Neutrophil (primary cell): Measurements from ENCODE around the gene KCNH1.

ENCODE experiments used
- H3K27ac ChIP-seq: fragments of 200-600 bp; sonication (generic); 2 replicates; pipeline ENCODE4 v1.5.1; 2016; ENCODE audit warnings: mild to moderate bottlenecking, moderate library complexity
- H3K27me3 ChIP-seq: fragments of 200-600 bp; sonication (generic); 2 replicates; pipeline ENCODE4 v1.6.0; 2016; ENCODE audit warnings: mild to moderate bottlenecking
- H3K36me3 ChIP-seq: fragments of 200-600 bp; sonication (generic); 2 replicates; pipeline ENCODE4 v1.5.1; 2017
- H3K4me1 ChIP-seq, 2 experiments: fragments of 200-600 bp in 1 of 2; sonication (generic) in 1 of 2; 1 replicate in 1 of 2; 2 replicates in 1 of 2; pipeline versions ENCODE4 v1.5.1 to v1.6.1; 2013 to 2016; ENCODE audit warnings: low read depth in 1 of 2, low read length in 1 of 2, mild to moderate bottlenecking in 1 of 2, moderate library complexity in 1 of 2; ENCODE audit not compliant: control insufficient read depth in 1 of 2, insufficient read depth in 1 of 2
- H3K4me3 ChIP-seq, 2 experiments: fragments of 200-600 bp in 1 of 2; sonication (generic) in 1 of 2; 1 replicate in 1 of 2; 2 replicates in 1 of 2; pipeline ENCODE4 v1.5.1; 2013 to 2016; ENCODE audit warnings: low read depth in 1 of 2, low read length in 1 of 2, mild to moderate bottlenecking in 1 of 2, moderate library complexity in 1 of 2
- H3K9me3 ChIP-seq: fragments of 200-600 bp; sonication (generic); 2 replicates; pipeline ENCODE4 v1.5.1; 2016
- CTCF ChIP-seq: fragments of 200-600 bp; sonication (generic); IDR thresholded peaks from 2 replicates; pipeline ENCODE4 v1.5.1; 2016; ENCODE audit warnings: antibody characterized with exemption

KCNH1 gene

GRCh38 chr1:210848474-210848873 lies 285.5 kb downstream of the KCNH1 start:
- Histone ChIP-seq H3K27ac (no peak overlapping the region), H3K9me3 (no peaks in the 10 kb centered on the region), H3K4me3 (no peak overlapping the region), H3K4me1 (no peaks in the 10 kb centered on the region), H3K27me3 (no peaks in the 10 kb centered on the region), H3K36me3 (no peaks in the 10 kb centered on the region)
- TF ChIP-seq CTCF, result no peak

GRCh38 chr1:210841926-210842625 lies 291.9 kb downstream of the KCNH1 start:
- no peak overlapping the region for H3K27ac ChIP-seq
- H3K36me3 ChIP-seq, result no peaks in the 10 kb centered on the region
- no peaks in the 10 kb centered on the region for H3K27me3 ChIP-seq
- H3K9me3 ChIP-seq, result no peaks in the 10 kb centered on the region
- no peak overlapping the region for H3K4me3 ChIP-seq
- no peak for TF ChIP-seq CTCF
- H3K4me1 ChIP-seq, result no peaks in the 10 kb centered on the region

GRCh38 chr1:210830034-210831028 lies 303.6 kb downstream of the KCNH1 start:
- TF ChIP-seq CTCF, result no peak
- H3K27ac ChIP-seq, result no peak overlapping the region
- no peaks in the 10 kb centered on the region for H3K9me3 ChIP-seq
- H3K27me3 ChIP-seq, result no peaks in the 10 kb centered on the region
- no peaks in the 10 kb centered on the region for H3K36me3 ChIP-seq
- no peak overlapping the region for H3K4me3 ChIP-seq
- no peaks in the 10 kb centered on the region for H3K4me1 ChIP-seq

GRCh38 chr1:210828996-210829596 lies 304.9 kb downstream of the KCNH1 start:
- no peak overlapping the region for H3K27ac ChIP-seq
- no peaks in the 10 kb centered on the region for H3K9me3 ChIP-seq
- no peak overlapping the region for H3K4me3 ChIP-seq
- H3K36me3 ChIP-seq, result no peaks in the 10 kb centered on the region
- H3K27me3 ChIP-seq, result no peaks in the 10 kb centered on the region
- no peaks in the 10 kb centered on the region for H3K4me1 ChIP-seq
- TF ChIP-seq CTCF, result no peak

- H3K4me3 ChIP-seq, result no peak overlapping the region
- H3K27me3 ChIP-seq, result no peaks in the 10 kb centered on the region
- H3K4me1 ChIP-seq, result no peaks in the 10 kb centered on the region
- no peak overlapping the region for H3K27ac ChIP-seq
- TF ChIP-seq CTCF, result no peak
- H3K9me3 ChIP-seq, result no peaks in the 10 kb centered on the region
- H3K36me3 ChIP-seq, result no peaks in the 10 kb centered on the region
These were observed 306.5 kb downstream of the KCNH1 start for GRCh38 chr1:210827481-210827880.
